GM21786 (cell line): ENCODE data around the gene MAP2K2.

Experiments
- ATAC-seq: cut with Tn5 transposase; IDR thresholded peaks from one replicate; pipeline ENCODE4 v1.9.1; 2021; ENCODE audit not compliant: unreplicated experiment

Gene MAP2K2

DNA sequence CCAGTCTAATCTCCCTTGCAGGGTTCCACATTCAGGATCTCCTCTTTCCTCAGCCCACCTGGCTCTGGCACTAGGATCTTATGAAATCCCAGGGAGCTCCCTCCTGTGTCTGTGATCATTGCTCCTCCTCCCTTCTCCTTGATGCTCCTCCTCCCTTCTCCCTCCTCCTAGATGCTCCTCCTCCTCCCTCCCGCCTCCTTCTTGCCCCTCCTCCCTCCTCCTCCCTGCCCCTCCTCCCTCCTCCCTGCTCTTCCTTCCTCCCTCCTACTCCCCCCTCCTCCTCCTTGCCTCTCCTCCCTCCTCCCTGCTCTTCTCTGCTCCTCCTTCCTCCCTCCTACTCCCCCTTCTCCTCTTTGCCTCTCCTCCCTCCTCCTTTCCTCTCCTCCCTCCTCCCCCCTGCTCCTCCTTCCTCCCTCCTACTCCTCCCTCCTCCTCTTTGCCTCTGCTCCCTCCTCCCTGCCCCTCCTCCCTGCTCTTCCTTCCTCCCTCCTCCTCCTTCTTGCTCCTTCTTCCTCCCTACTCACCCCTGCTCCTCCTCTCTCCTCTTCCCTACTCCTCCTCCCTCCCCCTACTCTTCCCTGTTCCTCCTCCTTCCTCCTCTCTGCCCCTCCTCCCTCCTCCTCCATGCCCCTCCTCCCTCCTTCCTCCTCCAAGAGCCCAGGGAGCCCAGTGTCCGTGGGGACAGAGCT lies 42.3 kb downstream of the MAP2K2 start:
- no peak for ATAC-seq

DNA sequence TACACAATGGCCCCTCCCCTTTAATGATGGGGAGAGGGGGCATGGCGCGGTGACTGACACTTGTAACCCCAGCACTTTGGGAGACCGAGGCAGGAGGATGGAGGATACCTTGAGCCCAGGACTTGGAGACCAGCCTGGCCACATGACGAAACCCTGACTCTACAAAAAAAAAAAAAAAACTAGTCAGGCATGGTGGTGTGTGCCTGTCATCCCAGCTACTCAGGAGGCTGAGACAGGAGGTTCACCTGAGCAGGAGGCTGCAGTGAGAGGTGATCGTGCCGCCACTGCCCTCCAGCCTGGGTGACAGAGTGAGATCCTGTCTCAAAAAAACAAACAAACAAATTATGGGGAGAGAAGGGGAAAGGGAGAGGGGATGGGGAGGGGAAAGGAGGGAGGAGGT lies 43.4 kb downstream of the MAP2K2 start:
- no peak for ATAC-seq

DNA sequence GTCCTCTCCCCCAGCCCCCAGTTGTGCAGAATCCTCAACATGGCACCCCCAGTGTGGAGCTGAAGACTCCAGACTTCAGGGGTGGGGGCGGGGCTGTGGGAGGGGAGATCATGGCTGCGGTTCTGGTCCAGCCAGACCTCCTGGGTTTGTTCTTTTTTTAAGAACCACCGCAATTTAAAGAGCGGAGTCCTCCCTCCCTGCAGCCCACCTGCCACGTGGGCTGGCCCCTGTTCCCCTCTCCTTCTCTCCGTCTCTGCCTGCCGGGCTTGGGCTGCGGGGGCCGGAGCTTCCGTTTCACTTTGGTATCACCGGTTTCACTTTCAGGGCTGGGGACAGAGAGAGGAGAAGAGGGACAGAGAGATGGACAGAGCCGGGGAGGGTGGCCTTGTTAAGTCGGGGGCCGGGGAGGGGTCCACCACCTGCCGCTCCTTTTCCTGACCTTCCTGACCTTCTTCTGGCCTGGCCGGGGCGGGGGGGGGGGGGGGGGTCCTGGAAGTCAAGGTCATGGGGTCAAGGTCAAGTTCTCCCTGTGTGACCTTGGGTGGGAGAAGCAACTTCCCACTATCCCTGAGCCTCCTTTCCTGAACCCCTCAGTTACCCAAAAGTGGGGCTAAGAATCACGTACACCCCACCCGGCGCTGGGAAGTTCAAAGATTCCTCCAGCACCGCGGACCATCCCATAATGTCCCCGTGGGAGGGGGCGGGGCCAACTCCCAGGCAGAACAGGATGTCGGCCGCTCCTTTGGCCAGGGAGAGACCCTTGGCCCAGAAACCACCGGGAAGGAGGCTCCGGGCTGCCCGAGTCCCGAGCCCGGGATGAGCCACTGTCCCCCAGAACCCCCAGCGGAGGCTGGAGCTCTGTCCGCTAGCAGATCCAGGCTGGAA lies 45.9 kb downstream of the MAP2K2 start:
- no peak for ATAC-seq

DNA sequence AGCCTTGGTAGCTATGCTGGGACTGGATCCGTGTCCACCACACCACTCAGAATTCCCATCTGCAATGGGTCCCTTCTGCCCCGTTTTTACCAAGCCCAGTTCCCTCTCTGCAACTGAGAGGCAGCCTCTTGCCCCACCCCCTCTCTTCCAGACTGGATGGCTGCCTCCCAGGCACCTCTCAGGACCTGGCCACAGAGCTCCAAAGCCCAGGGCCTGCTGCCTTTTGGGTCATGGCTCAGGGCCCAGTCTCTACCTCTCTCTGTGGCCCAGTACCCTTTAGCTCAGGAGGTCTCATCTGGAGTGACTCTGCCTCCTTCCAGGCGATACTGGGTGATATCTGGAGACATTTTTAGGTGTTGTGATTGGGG lies 46.9 kb downstream of the MAP2K2 start:
- ATAC-seq = no peak

DNA sequence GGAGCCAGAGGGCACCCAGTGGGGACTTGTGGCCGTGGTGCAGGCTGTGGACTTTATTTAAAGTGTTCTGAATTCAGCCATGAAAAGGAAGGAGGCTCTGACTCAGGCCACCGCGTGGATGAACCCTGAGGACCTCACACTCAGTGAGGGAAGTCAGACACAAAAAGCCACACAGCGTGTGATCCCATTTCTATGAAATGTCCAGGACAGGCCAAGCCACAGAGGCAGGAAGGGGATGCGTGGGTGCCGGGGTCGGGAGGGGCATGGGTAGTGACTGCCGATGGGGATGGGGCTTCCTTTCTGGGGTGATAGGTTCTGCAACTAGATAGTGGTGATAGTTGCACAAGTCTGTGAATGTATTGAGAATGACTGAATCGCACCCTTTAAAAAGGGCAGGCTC lies 48.5 kb downstream of the MAP2K2 start:
- no peak for ATAC-seq

DNA sequence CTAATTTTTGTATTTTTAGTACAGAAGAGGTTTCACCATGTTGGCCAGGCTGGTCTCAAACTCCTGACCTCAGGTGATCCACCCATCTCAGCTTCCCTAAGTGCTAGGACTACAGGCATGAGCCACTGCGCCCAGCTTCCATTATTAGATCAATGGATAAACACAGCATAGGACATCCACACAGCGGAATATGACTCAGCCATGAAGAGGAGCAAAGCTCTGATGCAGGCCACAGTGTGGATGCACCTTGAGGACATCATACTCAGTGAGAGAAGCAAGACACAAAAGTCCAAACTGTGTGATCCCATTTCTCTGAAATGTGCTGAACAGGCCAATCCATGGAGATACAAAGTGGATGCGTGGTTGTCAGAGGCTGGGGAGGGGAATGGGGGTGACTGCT lies 52.3 kb downstream of the MAP2K2 start:
- no peak for ATAC-seq

DNA sequence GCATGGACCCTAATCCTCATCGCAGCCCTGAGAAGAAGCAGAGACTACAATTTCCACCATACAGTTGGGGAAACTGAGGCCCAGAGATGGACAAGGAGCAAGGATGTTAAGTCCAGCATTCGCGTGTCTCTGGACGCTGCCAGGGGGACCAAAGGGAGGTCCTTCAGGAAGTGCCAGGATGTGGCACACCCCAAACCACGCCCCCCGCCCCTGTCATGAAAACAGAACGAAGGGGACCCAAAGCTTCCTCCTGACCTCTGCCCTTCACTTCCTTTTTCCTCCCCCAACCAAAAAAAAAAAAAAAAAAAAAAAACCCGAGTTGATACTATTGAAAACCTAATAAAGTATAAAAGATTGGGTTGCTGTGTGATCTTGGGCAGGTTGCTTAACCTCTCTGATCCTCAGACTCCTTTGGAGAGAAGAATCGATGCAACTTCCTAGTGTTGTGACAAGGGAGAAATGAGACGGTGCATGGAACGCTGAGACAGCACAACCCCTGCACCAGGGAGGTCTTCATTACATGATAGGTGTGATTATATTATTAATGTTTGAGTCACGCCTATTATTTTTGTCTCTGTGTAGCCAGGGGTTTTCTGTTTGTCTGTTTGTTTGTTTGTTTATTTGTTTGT lies 54.5 kb downstream of the MAP2K2 start:
- no peak for ATAC-seq

DNA sequence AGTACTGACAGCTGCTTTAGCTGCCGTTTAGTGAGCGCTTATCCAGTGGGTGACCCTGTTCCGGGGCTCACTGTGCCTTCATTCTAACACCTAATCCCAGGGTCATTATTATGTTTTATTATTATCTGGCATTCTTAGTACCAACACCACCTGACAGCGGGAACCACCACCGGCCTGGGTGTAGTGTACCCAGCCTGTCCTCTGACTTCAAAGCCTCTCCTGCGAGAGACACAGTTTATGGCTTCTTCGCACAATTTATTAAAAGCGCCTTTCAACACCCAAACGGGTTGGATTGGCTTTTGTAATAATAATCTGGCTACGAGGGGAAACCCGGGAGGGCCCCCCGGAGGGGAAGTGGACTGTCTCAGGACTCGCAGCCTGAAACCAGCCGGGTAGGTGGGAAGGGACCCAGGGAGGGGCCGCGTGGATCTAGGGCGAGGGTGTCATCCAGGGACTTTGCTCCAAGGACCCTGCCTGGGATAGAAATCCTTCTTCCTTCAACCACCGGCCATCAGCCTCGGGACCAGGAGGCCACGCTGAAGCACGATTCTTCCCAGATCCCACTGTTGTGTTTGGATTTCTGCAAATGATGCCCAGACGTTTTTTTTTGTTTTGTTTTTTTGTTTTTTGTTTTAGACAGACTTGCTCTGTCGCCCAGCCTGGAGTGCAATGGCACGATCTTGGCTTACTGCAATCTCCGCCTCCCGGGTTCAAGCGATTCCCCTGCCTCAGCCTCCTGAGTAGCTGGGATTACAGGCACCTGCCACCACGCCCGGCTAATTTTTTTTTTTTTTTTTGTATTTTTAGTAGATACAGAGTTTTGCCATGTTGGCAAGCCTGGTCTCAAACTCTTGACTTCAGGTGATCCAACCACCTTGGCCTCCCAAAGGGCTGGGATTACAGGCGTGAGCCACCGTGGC lies 55.6 kb downstream of the MAP2K2 start:
- ATAC-seq = no peak

DNA sequence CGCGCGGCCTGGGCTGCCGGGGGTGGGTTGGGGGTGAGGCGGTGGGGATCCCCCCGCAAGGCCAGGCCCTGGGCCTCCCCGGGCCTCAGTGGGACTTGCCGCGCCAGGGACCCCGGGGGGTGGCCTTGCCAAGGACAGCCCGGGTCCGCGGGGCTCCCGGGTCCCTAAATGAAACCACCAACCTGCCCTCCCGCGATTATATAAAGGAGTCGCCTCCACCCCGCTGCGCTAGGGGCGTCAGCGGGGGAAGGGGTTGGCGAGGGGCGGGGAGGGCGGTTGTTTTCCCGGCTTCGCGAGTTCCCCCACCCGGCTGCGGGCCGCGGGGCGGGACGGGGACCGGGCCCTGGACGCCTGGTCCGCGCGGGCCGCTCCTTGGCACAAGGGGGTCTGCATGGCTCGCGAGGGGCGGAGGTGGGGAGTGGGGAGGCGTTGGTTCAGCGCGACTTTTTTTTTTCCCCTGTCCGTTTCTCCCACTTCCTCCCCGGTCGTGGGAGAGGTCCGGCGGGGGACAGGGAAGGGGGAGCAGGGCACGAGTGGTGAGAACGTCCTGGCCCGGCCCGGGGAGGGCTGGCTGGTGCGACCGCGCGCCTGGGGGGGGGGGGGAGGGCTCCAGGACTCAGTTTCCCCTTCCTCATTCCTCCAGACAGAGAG lies 56.4 kb downstream of the MAP2K2 start:
- ATAC-seq = no peak

DNA sequence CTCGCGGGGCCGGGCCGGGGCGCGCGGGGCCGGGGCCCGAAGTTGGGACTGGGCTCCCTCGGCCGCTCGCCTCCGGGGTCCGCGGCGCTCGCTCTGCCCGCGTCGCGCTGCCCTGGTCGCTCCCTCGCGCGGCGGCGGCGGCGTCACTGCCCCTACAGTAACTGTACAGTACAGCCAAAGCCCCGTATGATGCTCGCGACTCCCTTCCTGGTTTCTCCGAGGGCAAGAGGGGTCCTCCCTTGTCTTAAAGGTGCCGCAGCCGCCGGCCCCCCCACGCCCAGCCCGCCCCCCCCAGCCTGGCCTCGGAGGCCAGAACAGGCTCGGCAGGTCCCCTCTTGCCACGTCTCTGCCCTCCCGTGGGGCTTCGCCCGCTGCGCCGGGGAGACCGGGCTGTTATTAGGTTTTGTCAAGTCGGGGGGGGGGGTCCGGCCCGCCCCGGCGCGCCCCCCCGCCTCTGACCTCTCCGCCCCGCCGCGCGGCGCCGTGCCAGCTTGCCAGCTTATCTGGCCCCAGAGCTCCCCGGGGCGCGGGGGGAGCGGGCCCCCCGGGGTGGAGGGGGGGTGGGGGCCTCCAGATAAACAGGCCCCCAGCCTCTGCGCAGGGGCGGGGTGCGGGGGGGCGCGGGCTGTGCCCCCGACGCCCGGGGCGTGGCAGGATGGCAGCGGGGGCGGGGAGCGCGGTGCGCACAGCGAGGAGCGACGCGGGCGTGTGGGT lies 57.1 kb downstream of the MAP2K2 start, which contains the start of gene ZBTB7A:
Gene ZBTB7A (minus strand): TSS at position 218 of the 714 bp plus-strand sequence. CDS start 11,667 bp downstream, outside the sequence.
- no peak for ATAC-seq

DNA sequence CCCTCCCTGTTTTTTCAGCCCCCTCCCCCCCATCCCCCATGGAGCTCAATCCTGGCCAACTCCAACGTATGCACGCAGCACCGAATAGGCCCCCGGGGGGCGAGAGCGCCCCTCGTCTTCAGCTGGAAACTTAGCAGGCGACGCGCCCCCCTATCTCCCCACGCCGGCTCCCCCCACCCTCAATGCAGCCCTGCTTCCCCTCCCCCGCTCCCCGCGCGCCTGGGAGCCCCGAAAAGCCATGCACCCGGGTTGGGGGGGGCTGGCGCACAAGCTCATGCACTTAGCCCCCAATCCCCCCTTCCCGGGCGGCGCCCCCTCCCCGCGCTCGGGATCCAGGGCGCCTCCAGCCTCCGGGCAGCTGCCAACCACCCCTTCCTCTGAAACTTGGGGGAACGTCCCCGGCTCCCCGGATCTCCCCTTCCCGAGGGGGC lies 57.7 kb downstream of the MAP2K2 start:
- ATAC-seq = no peak

DNA sequence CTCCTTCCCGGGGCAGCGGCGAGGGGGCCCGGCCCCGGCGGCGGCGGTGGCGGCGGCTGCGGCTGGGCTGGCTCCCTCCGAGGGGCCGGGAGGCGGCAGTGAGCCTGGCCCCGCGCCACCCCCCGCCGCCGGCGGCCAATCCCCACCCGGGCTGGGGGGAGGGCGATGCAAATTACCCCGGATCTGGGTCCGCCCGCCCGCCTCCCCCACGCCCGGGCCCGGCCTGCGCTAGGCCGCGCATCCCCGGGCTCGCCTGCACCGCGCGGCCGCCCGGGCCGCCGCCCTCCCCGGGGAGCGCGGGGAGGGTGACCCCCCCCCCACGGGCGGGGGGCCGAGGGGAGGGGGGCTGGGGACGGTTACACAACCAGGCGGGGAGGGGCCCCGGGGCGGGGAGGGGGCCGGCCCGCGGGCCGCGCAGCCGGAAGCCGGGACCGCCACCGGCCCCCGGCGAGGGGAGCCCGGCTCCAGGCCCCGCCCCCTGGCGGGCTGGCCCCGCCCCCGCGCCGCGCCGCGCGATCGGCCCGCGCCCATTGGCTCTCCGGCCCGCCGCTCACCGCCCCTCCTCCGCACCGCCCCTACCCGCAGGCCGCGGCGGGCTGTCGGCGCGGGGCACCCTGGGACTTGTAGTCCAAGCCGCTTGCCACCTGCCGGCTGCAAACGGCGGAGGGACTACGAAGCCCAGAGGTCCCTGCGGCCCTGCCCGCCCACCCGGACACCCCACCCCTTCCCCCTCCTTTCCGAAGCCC lies 58.3 kb downstream of the MAP2K2 start:
- ATAC-seq = peak; percentile 62

DNA sequence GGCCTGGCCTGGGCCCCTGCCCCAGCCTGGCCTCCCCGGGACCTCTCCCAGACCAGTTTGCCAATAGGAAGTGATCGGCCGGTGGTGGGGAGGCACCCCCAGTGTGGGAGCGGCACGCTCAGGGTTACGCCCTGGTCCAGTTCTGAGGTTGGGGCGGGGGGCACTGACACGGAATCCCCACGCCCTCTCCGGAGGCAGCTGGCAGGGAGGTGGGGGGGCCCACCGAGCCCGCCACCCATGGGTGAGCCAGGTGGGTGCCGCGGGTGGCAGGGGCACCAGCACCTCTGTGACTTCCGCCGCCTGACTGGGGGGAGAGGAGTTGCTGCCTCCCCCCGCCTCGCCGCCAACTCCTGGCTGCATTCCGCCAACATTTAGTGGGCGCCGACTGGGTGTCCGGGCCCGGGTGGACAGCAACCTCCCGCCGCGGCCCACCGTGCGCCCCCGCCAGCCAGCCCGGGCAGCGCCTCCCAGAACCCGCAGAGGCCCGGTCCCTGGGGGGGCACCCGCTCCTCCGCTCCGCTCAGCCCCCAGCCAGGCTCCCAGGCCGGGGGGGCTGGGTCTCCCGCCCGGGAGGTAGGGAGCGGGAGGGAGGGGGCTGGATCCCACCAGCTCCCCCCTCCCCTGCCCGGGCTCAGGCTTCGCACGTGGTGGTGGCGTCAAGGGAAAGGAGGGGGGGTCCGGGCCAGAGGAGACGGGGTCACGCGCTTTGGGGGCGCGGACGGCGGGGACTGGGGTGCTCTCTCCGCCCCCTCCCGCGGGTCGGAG lies 59.2 kb downstream of the MAP2K2 start:
- no peak for ATAC-seq

DNA sequence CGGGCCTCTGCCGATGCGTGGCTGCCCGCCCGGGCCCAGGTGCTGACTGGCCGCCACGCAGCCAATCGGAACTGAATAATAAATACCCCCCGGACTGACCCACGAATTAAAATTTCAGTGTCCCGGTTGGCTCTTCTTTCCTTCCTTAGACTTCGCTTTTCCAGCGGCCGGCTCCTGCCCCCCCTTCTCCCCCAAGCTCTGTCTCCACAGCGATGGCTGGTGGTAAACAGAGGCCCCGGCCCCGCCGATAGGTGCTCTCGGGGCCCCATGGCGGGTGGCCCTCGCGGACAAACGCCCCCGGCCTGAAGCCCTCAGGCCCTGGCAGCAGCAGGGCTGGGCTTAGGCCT lies 59.8 kb downstream of the MAP2K2 start:
- no peak for ATAC-seq

DNA sequence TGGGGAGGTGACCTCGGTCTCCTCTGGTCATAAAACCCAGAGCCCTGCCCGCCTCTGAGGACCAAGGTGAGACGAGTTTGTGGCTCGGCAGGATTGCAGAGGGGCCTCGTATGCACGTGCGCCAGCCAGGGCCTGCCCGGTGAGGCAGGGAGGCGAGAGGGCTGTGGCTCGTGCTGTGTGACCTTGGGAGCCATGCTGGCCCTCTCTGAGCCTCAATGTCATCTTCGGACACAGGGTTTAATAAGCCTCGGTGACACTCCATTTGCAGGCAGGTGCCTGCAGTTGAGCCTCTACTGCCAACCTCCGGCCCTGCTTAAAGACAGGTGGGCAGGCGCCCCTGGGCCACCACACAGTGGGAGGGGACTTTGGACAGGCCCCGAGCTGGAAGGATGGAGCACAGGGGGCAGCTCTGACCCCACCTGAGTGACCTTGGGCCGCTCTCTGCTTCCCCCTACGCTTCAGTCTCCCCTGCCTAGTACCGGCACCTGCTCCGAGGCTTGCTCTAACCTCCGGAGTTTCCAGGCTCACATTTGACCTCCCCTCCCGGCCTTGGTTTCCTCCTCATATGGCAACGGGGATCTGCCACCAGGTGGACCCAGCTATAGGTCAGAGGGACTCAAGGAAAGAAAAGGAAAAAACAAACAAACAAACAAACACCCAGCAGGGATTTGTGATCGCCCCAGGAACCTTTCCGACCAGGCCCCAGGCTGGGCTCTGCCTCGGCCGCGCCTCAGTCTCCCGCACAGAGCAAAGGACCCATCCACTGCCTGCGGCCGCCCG lies 60.4 kb downstream of the MAP2K2 start:
- no peak for ATAC-seq

DNA sequence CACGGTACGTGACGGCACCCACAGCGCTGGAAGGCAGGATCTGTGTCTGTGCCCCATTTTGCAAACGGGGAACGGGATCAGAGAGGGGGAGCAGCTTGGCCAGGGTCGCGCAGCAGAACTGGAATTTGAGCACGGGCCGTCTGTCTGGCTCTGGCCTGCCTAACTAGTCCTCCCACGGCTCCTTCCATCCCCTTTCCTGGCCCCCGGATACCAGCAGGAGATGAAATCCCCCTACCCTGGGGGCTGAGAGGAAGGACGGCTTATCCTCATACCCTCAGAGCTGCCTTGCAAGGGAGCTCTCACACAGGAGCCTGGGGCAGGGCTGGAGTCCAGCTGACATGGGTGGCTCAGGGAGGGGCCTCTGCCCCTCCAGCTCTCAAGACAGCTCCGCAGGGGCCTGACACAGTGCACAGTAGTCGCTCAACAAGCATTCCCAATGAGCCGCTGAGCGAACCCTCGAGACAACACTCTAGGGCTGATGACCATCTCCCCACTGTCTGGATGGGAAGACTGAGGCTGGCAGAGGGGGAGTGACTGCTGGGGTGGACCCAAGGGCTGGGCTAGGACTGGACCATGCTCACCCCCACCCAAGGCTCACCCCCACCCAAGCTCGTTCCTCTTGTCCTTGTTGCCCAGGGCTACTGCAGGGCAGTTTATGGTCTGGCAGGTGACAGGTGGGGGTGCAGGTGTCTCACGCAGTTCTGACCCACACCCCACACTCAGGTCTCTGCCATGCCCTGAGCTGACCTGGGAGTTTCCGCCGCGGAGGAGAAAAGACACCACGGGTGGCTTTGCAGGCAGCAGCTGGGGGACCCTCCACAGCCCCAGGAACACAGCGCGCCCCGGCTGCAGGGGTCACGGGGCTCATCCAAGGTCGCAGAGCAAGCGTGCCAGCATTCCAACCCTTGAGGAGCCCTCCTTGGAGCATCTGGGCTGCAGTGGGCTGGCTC lies 61.2 kb downstream of the MAP2K2 start:
- ATAC-seq = no peak
